ENCODE results near the gene TLR6. TPM values are rescaled to one million over a fixed set of nuclear protein-coding genes. Genes with fewer than 3 reads are reported as not detected.
"Not testable (repeated sequence)": the region's sequence is repeated elsewhere in the genome, so short reads cannot be mapped to it uniquely, and the experiment has no call there.

Gene TLR6
- total RNA-seq, 1 experiment from 2014 or later, result not detected

DNA sequence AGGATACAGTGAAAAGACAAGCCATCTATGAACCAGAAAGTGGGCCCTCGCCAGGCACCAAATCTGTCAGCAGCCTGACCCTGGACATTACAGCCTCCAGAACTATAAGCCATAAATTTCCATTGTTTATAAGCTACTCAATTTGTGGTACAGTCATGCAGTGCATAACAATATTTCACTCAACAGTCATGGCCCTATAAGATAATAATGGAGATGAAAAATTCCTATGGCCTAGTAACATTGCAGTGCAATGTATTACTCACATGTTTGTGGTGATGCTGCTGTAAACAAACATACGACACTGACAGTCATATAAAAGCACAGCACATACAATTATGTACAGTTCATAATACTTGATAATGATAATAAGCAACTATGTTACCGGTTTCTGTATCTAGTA lies 34.9 kb downstream of the TLR6 start:
- Histone ChIP-seq H3K27me3 (ENCODE audit: control insufficient read depth, insufficient read depth, low read length) (no peaks in the 10 kb centered on the region), H3K4me3 (ENCODE audit: insufficient read depth, low read depth, low read length) (no peak overlapping the region), H3K36me3 (replicated peaks; ENCODE audit: control insufficient read depth, insufficient read depth, low read length) (no peaks in the 10 kb centered on the region)

DNA sequence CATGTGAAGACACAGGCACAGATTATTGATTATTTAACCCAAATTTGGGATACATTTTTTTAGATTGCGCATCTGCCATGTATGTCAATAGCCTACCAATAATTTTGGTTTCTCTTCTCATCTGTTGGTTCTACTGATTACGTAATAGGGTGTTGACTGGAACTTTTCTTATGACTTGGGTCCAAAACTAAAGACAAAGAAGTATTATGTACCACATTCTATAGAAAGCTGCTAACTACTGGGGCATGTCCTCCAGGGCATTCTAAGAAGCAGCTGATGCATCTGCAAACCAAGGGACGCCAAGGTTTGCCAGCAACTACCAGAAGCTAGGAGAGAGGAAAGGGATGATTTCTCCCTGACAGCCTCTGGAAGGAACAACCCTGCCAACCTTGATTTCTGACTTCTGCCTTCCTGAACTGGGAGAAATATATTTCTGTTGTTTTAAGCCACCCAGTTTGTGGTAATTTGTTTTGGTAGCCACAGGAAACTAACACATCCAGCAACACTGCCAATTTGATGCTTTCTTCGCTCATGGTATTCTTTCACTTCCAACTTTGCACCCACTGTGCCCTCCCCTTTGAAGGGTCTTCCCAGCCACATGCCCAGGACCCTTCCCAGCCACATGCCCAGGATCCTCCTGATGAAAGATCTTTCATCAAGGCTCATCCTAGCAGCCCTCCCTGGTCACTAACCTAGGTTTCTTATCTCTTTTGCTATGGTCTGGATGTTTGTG lies 36.1 kb downstream of the TLR6 start:
- no peak overlapping the region for H3K4me3 ChIP-seq (ENCODE audit: insufficient read depth, low read depth, low read length)
- H3K36me3 ChIP-seq (replicated peaks; ENCODE audit: control insufficient read depth, insufficient read depth, low read length), result no peaks in the 10 kb centered on the region
- no peak for DNase-seq
- H3K27me3 ChIP-seq (ENCODE audit: control insufficient read depth, insufficient read depth, low read length), result no peaks in the 10 kb centered on the region

More for the DNA sequence above, 34.9 kb downstream of the TLR6 start:
- no peak for DNase-seq

DNA sequence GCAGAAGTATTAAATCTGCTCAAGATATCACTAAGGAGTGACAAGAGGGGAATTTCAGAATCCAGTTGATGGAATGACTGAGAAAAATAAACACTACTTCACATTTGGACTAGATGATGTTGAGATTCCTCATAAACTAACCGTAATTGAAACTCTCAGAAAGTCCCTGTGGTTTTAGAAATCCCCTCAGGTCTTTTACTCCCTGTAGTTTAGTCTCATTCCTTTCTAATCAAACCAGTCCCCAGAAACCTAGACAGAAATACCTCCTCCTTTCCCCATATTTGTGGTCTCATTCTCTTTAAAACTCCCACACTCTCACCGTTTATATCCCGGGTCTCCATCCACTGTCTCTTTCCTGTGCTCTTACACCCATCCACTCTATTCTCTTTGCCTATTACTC lies 37.0 kb downstream of the TLR6 start:
- H3K4me3 ChIP-seq (ENCODE audit: insufficient read depth, low read depth, low read length), result no peak overlapping the region
- no peak for DNase-seq
- H3K36me3 ChIP-seq (replicated peaks; ENCODE audit: control insufficient read depth, insufficient read depth, low read length), result no peaks in the 10 kb centered on the region
- H3K27me3 ChIP-seq (ENCODE audit: control insufficient read depth, insufficient read depth, low read length), result no peaks in the 10 kb centered on the region

DNA sequence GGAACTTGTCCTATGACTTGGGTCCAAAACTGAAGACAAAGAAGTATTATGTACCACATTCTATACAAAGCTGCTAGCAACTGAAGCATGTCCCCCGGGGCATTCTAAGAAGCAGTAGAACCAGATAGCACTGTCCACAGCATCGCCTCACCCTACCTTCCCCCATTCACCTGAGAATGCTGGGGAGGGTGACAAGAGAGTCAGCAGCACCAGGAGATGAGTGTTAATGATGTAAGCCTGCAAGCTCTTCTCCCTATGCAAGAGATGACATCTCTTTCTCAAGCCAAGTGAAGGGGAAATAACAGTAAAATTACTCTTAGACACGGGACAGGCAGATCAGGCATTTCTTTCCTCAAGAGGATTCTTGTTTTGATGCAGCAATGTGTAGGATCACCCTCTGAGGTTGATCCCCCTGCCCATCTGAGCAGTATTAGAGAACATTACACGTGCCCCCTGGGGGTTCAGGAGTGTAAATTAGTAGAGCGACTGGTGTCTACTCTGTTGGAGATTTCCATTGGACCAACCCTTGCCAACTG lies 38.1 kb downstream of the TLR6 start:
- DNase-seq, result no peak
- Histone ChIP-seq H3K36me3 (replicated peaks; ENCODE audit: control insufficient read depth, insufficient read depth, low read length) (no peaks in the 10 kb centered on the region), H3K27me3 (ENCODE audit: control insufficient read depth, insufficient read depth, low read length) (no peaks in the 10 kb centered on the region), H3K4me3 (ENCODE audit: insufficient read depth, low read depth, low read length) (no peak overlapping the region)

DNA sequence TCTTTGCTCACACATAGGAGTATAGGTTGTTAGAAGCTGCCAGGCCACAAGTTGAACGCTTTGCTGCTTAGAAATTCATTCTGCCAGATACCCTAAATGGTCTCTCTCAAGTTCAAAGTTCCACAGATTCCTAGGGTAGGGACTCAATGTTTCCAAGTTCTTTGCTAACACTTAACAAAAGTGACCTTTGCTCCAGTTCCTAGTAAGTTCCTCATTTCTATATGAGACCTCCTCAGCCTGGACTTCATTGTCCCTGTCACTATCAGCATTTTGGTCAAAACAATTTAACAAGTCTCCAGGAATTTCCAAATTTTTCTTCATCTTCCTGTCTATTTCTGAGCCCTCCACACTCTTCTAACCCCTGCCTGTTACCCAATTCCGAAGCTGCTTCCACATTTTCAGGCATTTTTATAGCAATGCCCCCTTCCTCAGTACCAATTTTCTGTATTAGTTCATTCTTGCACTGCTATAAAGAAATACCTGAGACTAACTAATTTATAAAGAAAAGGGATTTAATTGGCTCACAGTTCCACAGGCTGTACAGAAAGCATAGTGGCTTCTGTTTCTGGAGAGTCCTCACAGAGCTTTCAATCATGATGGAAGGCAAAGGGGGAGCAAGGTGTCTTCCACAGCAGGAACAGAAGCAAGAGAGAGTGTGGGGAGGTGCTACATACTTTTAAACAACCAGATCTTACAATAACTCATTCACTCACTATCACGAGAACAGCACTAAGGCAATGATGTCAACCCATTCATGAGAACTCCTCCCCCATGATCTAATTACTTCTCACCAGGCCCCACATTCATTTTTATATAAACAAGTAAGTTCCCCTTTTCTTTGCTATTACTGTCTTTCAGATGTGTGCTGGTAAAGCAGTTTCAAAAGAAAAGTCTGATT lies 40.5 kb downstream of the TLR6 start:
- no peaks in the 10 kb centered on the region for H3K36me3 ChIP-seq (replicated peaks; ENCODE audit: control insufficient read depth, insufficient read depth, low read length)
- no peak for DNase-seq
- no peaks in the 10 kb centered on the region for H3K27me3 ChIP-seq (ENCODE audit: control insufficient read depth, insufficient read depth, low read length)
- no peak overlapping the region for H3K4me3 ChIP-seq (ENCODE audit: insufficient read depth, low read depth, low read length)

DNA sequence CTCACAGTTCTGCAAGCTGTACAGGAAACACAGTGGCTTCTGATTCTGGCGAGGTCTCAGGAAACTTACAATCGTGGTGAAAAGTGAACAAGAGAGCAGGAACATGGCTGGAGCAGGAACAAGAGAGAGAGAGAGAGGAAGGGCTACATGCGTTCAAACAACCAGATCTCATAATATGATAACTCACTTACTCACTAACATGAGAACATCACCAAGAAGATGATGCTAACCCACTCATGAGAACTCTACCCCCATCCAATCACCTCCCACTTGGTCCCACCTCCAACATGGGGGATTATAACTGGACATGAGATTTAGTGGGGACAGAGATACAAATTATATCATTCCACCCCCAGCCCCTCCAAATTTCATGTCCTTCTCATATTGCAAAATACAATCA lies 42.2 kb downstream of the TLR6 start:
- DNase-seq, result no peak

DNA sequence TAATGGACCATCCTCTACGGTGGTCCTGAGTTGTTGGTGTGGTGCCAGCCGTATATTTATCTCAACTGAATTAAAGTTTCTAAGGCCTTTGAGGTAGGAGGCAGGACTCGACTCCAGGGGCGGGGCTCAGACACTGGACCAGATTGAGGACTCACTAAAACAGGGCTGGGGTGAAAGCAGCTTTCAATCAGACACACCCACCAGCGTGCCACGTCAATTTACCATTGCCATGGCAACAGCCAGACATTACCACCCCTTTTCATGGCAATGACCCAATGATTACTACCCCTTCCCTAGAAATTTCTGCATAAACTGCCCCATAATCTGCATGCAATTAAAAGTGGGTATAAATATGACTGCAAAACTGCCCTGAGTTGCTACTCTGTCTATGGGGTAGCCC lies 45.3 kb downstream of the TLR6 start:
- no peak for DNase-seq
- H3K36me3 ChIP-seq (replicated peaks; ENCODE audit: control insufficient read depth, insufficient read depth, low read length), result no peaks in the 10 kb centered on the region
- no peak overlapping the region for H3K4me3 ChIP-seq (ENCODE audit: insufficient read depth, low read depth, low read length)
- no peaks in the 10 kb centered on the region for H3K27me3 ChIP-seq (ENCODE audit: control insufficient read depth, insufficient read depth, low read length)

More for the DNA sequence above, 42.2 kb downstream of the TLR6 start:
- Histone ChIP-seq H3K27me3 (ENCODE audit: control insufficient read depth, insufficient read depth, low read length) (no peaks in the 10 kb centered on the region), H3K4me3 (ENCODE audit: insufficient read depth, low read depth, low read length) (no peak overlapping the region), H3K36me3 (replicated peaks; ENCODE audit: control insufficient read depth, insufficient read depth, low read length) (no peaks in the 10 kb centered on the region)

DNA sequence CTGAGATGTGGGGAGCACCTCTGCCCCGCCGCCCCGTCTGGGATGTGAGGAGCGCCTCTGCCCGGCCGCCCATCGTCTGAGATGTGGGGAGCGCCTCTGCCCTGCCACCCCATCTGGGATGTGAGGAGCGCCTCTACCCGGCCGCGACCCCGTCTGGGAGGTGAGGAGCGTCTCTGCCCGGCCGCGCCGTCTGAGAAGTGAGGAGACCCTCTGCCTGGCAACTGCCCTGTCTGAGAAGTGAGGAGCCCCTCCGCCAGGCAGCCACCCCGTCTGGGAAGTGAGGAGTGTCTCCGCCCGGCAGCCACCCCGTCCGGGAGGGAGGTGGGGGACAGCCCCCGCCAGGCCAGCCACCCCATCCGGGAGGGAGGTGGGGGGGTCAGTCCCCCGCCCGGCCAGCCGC lies 49.2 kb downstream of the TLR6 start:
- not testable (repeated sequence) for H3K4me3 ChIP-seq (ENCODE audit: insufficient read depth, low read depth, low read length); H3K36me3 ChIP-seq (replicated peaks; ENCODE audit: control insufficient read depth, insufficient read depth, low read length); H3K27me3 ChIP-seq (ENCODE audit: control insufficient read depth, insufficient read depth, low read length); DNase-seq

DNA sequence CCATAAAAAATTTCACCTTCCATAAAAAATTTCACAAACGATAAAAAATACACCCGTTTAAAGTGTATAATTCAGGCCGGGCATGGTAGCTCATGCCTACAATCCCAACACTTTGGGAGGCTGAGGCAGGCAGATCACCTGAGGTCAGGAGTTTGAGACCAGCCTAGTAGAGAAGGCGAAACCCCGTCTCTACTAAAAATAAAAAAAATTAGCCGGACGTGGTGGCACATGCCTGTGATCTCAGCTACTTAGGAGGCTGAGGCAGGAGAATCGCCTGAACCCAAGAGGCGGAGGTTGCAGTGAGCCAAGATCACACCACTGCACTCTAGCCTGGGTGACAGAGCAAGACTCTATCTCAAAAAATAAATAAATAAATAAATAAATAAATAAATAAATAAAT lies 50.4 kb downstream of the TLR6 start:
- not testable (repeated sequence) for H3K36me3 ChIP-seq (replicated peaks; ENCODE audit: control insufficient read depth, insufficient read depth, low read length); DNase-seq; H3K27me3 ChIP-seq (ENCODE audit: control insufficient read depth, insufficient read depth, low read length); H3K4me3 ChIP-seq (ENCODE audit: insufficient read depth, low read depth, low read length)

DNA sequence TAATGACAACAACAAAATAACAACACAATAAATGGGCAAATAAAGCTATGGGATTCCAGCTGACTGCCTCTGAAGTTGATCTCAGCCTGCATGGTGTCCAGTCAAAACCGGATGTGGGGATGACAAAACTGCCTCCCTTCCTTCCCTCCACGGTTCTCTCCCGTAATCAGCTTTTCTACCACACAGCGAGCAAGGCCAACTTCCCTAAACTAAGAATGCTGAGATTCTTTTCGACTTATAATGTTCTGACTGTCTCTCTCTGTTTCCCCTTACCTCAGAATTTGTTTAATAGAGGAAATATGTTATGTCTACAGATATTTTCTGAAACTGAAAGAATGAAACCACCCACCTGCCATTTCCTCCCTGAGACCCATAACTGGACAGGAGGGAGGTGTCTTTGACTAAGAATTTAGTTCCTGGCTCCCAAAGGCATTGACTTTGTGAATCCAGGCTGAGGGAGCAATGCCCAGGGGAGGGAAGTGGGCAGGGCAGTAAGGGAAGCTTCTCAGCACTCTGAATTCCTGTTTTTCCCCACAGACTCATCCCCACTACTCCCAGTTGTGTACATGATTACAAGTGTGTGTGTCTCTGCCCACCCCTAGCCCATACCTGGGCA lies 51.0 kb downstream of the TLR6 start:
- Histone ChIP-seq H3K4me3 (ENCODE audit: insufficient read depth, low read depth, low read length) (no peak overlapping the region), H3K27me3 (ENCODE audit: control insufficient read depth, insufficient read depth, low read length) (no peaks in the 10 kb centered on the region), H3K36me3 (replicated peaks; ENCODE audit: control insufficient read depth, insufficient read depth, low read length) (no peaks in the 10 kb centered on the region)
- DNase-seq, result no peak

DNA sequence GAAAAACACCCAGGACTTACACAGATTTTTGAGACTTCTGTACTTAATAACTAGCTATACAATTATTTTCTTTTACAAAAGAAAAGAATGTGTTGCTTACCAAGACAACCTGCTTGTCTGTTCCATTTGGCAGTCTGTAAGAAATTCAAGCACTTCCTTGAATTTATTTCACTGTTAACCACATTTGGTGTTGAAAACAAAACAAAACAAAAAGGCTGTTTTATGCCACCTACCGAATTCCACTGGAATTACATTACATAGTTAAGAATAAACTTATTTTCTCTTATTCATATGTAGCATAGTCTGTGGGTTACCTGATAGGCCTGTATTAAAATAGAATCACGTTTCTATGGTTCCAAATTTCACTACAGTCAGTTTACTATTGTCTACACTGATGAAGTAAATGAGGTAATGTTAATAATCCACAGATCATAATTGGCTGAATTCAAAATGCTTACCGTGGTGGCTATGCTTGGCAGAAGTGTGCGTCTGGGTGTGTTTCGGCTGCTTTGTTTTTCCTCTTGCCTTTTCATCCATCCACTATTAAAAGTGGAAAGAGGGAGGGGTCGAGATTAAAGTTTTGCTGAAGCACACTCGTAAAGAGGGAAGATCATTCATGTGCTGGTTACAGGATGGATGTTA lies 51.8 kb downstream of the TLR6 start, which contains the start of gene TLR1:
Gene TLR1 (minus strand): TSS at position 138 of the 642 bp plus-strand sequence. CDS start 5,960 bp downstream, outside the sequence.
- H3K36me3 ChIP-seq (replicated peaks; ENCODE audit: control insufficient read depth, insufficient read depth, low read length), result no peaks in the 10 kb centered on the region
- DNase-seq, result no peak
- no peaks in the 10 kb centered on the region for H3K27me3 ChIP-seq (ENCODE audit: control insufficient read depth, insufficient read depth, low read length)
- H3K4me3 ChIP-seq (ENCODE audit: insufficient read depth, low read depth, low read length), result no peak within 1 kb of the TSS

DNA sequence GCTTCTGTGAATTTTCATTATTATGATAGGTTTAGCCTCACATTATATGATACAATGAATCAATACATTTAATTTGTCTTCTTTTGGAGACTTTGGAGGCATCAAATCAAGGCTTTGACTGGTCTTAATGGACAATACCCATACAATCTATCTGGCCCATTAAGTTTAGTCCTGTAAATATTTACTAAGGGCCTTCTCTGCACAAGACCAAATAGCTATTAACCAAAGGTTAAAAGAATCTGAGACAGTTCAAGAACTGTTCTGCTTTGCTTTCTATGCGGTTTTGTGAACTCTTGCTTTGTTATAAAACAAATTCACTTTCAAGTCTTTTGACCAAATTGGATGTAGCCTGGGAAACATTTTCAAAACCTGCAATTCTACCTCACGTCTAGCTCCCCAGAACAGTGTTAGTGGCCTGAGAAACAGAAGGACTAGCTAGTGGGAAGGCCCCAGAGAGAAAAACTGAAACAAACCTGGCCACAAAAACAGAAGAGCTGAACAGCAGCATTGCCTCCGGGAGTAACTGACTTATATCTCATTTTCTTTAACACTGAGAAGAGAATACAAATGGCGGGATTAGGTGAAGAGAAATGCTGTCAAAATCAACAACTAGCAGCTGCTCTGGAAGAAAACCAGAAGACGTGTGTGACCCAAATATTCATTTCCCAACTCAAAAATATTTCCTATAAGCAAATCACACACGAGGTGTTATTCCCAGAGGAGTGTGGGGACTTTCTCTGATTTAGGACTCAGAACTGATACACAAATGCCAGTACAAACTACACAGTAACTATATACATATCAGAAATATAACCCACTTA lies 52.6 kb downstream of the TLR6 start:
- no peak overlapping the region for H3K4me3 ChIP-seq (ENCODE audit: insufficient read depth, low read depth, low read length)
- no peaks in the 10 kb centered on the region for H3K36me3 ChIP-seq (replicated peaks; ENCODE audit: control insufficient read depth, insufficient read depth, low read length)
- no peak for DNase-seq
- no peaks in the 10 kb centered on the region for H3K27me3 ChIP-seq (ENCODE audit: control insufficient read depth, insufficient read depth, low read length)

DNA sequence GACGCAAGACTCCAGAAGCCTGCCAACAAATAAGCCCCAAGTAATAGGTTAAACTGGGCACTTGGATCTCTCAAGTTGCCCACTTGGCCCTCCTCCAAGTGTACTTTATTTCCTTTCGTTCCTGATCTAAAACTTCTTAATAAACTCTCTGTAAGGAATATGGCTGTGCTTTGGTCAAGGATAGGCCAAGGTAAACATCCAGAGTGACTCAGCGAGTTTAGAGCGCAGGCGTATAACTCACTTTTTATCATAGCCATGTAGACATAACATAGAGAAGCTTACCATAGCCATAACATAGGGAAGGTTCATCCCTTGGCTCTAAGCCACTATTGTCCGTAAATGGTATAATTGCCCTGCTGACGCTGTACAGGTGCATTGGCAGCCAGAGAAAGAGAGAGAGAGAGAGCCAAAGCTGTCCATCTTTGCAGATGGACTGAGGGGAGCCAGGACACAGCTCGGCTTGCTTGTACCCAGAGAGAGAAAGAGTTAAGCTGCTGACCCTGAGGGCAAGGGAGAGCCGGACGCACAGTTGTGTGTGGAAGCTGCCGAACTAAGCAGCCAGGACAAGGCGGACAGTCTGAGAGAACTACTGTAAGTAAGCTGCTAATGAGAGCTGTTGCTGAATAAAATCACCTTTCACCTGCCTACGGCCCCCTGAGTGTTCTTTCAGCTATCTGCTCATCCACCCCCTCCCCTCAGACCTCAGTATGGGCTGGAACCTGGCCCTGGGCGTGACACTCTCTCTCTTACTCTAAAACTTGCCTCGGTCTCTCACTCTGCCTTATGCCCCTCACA lies 53.9 kb downstream of the TLR6 start:
- no peak for DNase-seq
- Histone ChIP-seq H3K4me3 (ENCODE audit: insufficient read depth, low read depth, low read length) (no peak overlapping the region), H3K27me3 (ENCODE audit: control insufficient read depth, insufficient read depth, low read length) (no peaks in the 10 kb centered on the region), H3K36me3 (replicated peaks; ENCODE audit: control insufficient read depth, insufficient read depth, low read length) (no peaks in the 10 kb centered on the region)

All from H7 (cell line).